Activated naive CD4-positive, alpha-beta T cell treated with anti-CD3 and anti-CD28 coated beads, Interleukin-2, amount 10 ng/mL, durations not matched to agents 7 days and 5 days (primary cell): Measurements from ENCODE around the gene DAB1.

Source experiments
- CTCF ChIA-PET: fragments of 350-600 bp; sonication (Branson Sonifier 250); formaldehyde crosslinking; loops from one replicate; lab custom pipeline; 2021; ENCODE audit warnings: antibody characterized with exemption; lab: Charles Lee
- DNase-seq: peaks from one replicate; pipeline ENCODE4 v3.0.0-alpha.2; 2020
- H3K27ac Mint-ChIP-seq: one replicate; pipeline ENCODE4 v1.8.0; 2021; ENCODE audit warnings: mild to moderate bottlenecking, moderate library complexity, mixed read lengths
- H3K27me3 Mint-ChIP-seq: one replicate; pipeline ENCODE4 v1.8.0; 2021; ENCODE audit warnings: mild to moderate bottlenecking, mixed read lengths
- H3K36me3 Mint-ChIP-seq: one replicate; pipeline ENCODE4 v1.8.0; 2021; ENCODE audit warnings: mixed read lengths
- H3K4me1 Mint-ChIP-seq: one replicate; pipeline ENCODE4 v1.8.0; 2021; ENCODE audit warnings: mixed read lengths
- H3K4me3 Mint-ChIP-seq: one replicate; pipeline ENCODE4 v1.8.0; 2021; ENCODE audit warnings: mild to moderate bottlenecking, moderate library complexity, mixed read lengths
- H3K9me3 Mint-ChIP-seq: one replicate; pipeline ENCODE4 v1.8.0; 2021; ENCODE audit warnings: mixed read lengths

DAB1 gene

GRCh38 chr1:57041901-57042300, 382.0 kb downstream of the DAB1 start:
- H3K4me3 Mint-ChIP-seq: no peak overlapping the region
- H3K27ac Mint-ChIP-seq: no peak overlapping the region
- CTCF ChIA-PET: no interaction called here

GRCh38 chr1:57040811-57041210, 383.0 kb downstream of the DAB1 start:
- DNase-seq: no peak
- Mint-ChIP-seq H3K27ac (no peak overlapping the region), H3K36me3 (no peaks in the 10 kb centered on the region), H3K4me1 (no peaks in the 10 kb centered on the region), H3K27me3 (no peaks in the 10 kb centered on the region), H3K4me3 (no peak overlapping the region), H3K9me3 (no peaks in the 10 kb centered on the region)
- CTCF ChIA-PET: no interaction called here

More at GRCh38 chr1:57041901-57042300, 382.0 kb downstream of the DAB1 start:
- Mint-ChIP-seq H3K27me3 (no peaks in the 10 kb centered on the region), H3K9me3 (no peaks in the 10 kb centered on the region), H3K36me3 (no peaks in the 10 kb centered on the region), H3K4me1 (no peaks in the 10 kb centered on the region)
- DNase-seq: no peak

DNA sequence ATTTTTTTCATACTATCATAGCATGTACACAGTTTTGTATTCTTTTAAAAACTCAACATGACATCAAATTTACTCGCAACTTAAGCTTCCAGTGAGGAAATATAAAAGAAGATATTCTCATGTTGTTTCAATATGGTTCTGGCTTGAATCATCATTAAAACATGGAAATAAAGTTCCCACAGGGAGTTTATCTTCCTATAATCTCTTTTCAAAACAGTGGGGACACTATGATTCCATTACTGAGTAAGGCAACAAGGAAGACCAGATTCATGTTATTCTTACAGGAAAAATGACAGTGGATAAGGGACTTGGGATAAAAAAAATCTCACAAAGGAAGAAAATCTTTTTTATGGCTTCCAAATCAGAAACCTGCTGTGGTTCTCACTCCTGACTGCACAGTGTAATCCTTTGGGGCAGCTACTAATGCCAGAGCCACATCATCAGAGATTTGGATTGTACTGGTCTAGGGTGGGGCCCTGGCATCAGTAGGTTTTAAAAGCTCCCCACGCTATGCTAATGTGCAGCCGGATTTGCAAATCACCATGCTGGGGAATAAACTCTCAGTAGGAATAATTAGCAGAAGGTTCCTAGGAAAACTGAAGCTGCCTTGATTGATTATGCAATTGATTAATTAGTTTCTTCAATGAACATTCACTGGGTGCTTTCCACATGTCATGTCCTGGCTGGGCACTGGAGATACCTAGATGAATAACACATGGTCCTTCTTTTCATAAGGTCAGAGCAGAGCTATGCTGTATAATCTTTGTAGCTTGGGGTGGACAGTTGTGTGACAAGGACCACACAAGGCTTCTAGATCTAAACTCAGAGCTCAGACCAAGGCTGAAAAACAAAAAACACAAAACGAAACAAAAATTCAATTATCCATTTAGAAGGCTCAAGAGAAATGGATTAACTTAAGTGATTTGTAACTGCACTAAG, 386.9 kb downstream of the DAB1 start:
- Mint-ChIP-seq H3K27me3 (no peaks in the 10 kb centered on the region), H3K4me1 (no peaks in the 10 kb centered on the region), H3K9me3 (no peaks in the 10 kb centered on the region), H3K36me3 (no peaks in the 10 kb centered on the region), H3K27ac (no peak overlapping the region), H3K4me3 (no peak overlapping the region)
- CTCF ChIA-PET: no interaction called here
- no peak for DNase-seq

GRCh38 chr1:57034713-57035112, 389.1 kb downstream of the DAB1 start:
- Mint-ChIP-seq H3K27ac (no peak overlapping the region), H3K4me3 (no peak overlapping the region), H3K9me3 (no peaks in the 10 kb centered on the region), H3K27me3 (no peaks in the 10 kb centered on the region), H3K36me3 (no peaks in the 10 kb centered on the region), H3K4me1 (no peaks in the 10 kb centered on the region)
- CTCF ChIA-PET: no interaction called here
- DNase-seq: no peak

DNA sequence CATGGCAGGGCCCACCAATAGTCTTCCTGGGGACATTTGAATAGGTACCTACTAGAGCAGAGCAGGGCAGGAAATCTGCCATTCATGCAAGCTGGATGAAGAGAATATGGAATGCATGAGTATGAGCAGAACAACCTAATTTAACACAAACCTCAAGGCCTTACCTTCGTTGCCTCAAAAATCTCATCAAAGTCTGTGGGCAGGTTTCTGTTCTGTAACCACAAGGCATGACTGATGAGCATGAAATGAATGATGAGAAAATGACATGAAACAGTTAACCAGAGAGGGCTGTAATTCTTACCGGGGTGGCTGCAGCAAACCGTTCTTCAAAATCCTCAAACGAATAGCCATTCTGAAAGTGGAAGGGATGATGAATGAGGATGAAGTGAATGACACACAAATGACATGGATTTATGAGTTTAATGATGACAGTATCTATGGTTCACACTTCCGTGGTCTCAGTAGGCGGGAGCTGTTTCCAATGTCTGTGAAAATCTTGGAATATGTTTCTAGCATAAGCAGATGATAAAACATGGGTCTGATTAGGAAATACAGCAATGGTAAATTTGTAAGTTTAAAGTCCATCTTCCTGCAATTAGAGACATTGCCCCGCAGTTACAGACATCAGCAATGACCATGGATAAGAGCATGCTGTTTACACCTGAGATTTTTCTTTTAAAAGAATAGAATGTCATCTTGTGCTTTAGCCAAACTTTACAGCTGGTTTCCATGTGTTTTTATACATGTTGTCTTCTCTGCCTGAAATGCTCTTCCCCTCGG, 390.4 kb downstream of the DAB1 start:
- no peak overlapping the region for H3K4me3 Mint-ChIP-seq
- no peaks in the 10 kb centered on the region for H3K36me3 Mint-ChIP-seq
- no peak overlapping the region for H3K27ac Mint-ChIP-seq
- no peaks in the 10 kb centered on the region for H3K4me1 Mint-ChIP-seq
- no peak for DNase-seq
- CTCF ChIA-PET: no interaction called here
- no peaks in the 10 kb centered on the region for H3K27me3 Mint-ChIP-seq
- H3K9me3 Mint-ChIP-seq: peaks cover 3% of the 10 kb centered on the region

DNA sequence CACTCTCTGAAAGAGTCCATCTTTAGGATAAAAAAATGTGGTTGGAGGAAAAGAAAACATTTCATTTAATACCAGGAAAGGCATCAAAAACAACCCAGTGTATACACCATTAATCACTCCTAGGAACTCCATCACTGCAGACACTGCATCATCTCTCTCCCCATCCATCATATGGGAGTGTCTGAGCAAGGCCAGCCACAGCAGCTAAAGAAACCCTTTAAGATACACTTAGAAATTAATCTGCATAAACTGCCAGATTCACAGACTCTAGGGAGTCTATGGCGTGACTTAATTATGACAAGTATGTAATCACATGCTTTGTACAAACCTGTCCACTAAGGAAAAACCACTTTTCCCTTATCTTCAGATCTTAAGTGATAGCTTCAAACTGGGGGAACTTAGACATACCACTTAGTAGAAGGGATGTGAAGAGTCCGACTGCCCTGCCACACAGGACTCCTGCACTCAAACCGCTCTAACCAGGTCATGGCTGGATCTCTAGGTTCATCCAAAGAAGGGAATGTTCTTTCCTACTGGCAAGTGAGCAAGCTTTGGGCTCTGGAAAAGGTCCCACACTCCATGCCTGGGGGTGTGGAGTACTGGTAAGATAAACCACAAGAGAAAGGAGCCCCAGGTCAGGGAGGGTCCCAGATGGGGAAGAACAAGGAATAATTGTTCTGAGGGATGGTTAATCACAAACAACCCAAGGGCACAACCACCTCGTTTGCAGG, 397.1 kb downstream of the DAB1 start:
- Mint-ChIP-seq H3K36me3 (no peaks in the 10 kb centered on the region), H3K27ac (no peak overlapping the region), H3K9me3 (peaks cover 5% of the 10 kb centered on the region), H3K4me3 (no peak overlapping the region), H3K4me1 (no peaks in the 10 kb centered on the region), H3K27me3 (no peaks in the 10 kb centered on the region)
- CTCF ChIA-PET: no interaction called here
- no peak for DNase-seq

DNA sequence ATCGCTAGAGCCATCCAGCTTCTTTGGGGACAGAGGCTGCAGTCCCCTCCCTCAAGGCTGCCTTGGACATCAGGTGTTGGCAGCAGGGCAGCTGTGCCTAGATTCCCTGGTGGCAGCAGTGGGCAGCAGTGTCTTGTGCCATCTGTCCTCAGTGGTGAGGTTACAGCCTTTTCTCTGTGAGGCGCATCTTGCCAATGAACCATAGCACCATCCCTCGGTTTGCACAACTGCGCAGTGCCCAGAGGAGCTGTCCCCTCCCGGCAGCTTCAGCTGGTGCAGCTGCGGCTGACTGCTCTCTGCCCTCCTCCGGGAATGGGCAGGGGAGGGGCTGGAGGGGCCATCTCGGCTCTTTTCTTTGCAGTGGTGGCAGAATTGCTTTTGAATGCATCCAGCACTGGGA, 399.0 kb downstream of the DAB1 start:
- Mint-ChIP-seq H3K36me3 (no peaks in the 10 kb centered on the region), H3K27ac (no peak overlapping the region)
- CTCF ChIA-PET: no interaction called here

DNA sequence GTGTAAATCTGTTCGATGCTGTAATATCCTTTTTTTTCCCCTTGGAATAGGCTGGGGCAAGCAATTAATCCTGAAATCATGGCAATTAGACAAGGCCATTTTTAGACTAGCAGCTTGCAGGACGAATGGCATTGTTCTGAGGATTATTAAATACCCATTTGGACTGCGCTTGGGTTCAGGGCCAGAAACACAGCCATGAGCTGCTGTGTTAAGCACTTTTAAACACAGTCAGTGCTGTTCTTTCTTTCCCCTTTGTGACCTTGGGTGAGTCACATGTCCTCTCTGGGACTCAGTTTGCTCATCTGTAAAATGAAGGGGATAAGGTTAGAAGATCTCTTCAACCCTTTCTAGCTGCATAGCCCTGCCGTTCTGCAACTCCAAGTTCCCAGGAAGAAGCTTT, 399.4 kb downstream of the DAB1 start:
- Mint-ChIP-seq H3K27ac (no peak overlapping the region), H3K27me3 (no peaks in the 10 kb centered on the region), H3K36me3 (no peaks in the 10 kb centered on the region), H3K4me3 (no peak overlapping the region), H3K9me3 (peaks cover 5% of the 10 kb centered on the region), H3K4me1 (no peaks in the 10 kb centered on the region)
- CTCF ChIA-PET: no interaction called here
- no peak for DNase-seq

More for the DNA sequence above, 399.0 kb downstream of the DAB1 start:
- H3K4me1 Mint-ChIP-seq: no peaks in the 10 kb centered on the region
- H3K4me3 Mint-ChIP-seq: no peak overlapping the region
- H3K9me3 Mint-ChIP-seq: peaks cover 5% of the 10 kb centered on the region
- no peak for DNase-seq
- no peaks in the 10 kb centered on the region for H3K27me3 Mint-ChIP-seq

- Mint-ChIP-seq H3K27ac (no peak overlapping the region), H3K36me3 (no peaks in the 10 kb centered on the region), H3K4me1 (no peaks in the 10 kb centered on the region), H3K9me3 (no peaks in the 10 kb centered on the region), H3K27me3 (no peaks in the 10 kb centered on the region), H3K4me3 (no peak overlapping the region)
- CTCF ChIA-PET: no interaction called here
- DNase-seq: no peak
Measured at GRCh38 chr1:57020216-57020615, 403.6 kb downstream of the DAB1 start.

DNA sequence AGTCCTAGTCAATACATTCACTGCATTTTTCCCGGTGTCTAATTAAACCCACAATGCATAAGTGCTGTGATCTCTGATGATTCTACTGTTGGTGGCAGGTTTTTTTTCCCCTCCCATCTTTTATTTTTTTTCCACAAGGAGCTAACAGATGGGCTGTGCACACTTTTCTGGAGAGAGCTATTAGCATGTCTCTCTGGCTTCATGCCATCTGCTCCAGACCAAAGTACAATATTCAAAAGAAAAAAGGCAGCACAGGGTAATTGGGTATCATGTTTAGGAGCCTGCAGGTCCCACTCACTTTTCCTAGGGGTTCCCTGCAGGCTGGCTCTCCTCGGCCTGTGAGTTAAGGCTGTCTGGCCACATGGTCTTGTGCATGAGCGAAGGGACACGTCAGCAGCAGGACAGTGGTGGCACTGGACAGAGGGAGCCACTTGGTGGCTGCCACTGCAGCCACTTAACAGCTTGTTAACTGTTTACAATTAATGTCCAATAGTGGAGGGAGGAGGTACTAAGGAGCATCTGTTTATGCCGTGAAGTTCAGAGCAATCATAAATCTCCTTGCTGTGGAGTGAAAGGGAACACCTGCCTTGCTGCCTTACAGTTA, 404.5 kb downstream of the DAB1 start:
- no peaks in the 10 kb centered on the region for H3K4me1 Mint-ChIP-seq
- no peak overlapping the region for H3K27ac Mint-ChIP-seq
- H3K9me3 Mint-ChIP-seq: no peaks in the 10 kb centered on the region
- no peaks in the 10 kb centered on the region for H3K27me3 Mint-ChIP-seq
- CTCF ChIA-PET: no interaction called here
- DNase-seq: no peak
- H3K4me3 Mint-ChIP-seq: no peak overlapping the region
- no peaks in the 10 kb centered on the region for H3K36me3 Mint-ChIP-seq

GRCh38 chr1:57018119-57018518, 405.7 kb downstream of the DAB1 start:
- Mint-ChIP-seq H3K27me3 (no peaks in the 10 kb centered on the region), H3K36me3 (no peaks in the 10 kb centered on the region), H3K9me3 (no peaks in the 10 kb centered on the region), H3K27ac (no peak overlapping the region), H3K4me1 (no peaks in the 10 kb centered on the region), H3K4me3 (no peak overlapping the region)
- CTCF ChIA-PET: no interaction called here
- no peak for DNase-seq

DNA sequence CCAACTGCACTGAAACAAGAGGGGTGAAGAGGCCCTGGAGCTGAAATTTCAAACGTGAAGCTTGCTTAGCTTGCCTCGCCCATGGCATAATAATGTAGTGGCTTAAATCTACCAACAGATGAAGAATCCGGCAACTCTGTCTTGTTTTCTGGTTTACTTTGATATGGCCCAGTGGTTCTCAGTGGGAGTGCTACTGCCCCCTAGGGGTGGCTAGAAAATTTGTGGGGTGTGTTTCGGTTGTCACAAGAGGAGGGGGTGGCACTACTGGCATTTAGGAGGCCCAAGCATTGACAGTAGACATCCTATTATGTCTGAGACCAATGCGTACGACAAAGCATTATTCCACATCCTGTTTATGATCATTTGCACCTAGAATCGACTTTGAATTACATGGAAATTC, 406.1 kb downstream of the DAB1 start:
- CTCF ChIA-PET: no interaction called here
- Mint-ChIP-seq H3K27ac (no peak overlapping the region), H3K4me3 (no peak overlapping the region), H3K27me3 (no peaks in the 10 kb centered on the region), H3K9me3 (no peaks in the 10 kb centered on the region), H3K36me3 (no peaks in the 10 kb centered on the region), H3K4me1 (no peaks in the 10 kb centered on the region)
- no peak for DNase-seq

- CTCF ChIA-PET: no interaction called here
- no peaks in the 10 kb centered on the region for H3K9me3 Mint-ChIP-seq
- no peak overlapping the region for H3K27ac Mint-ChIP-seq
- no peaks in the 10 kb centered on the region for H3K27me3 Mint-ChIP-seq
- no peak overlapping the region for H3K4me3 Mint-ChIP-seq
- no peaks in the 10 kb centered on the region for H3K4me1 Mint-ChIP-seq
- H3K36me3 Mint-ChIP-seq: no peaks in the 10 kb centered on the region
- no peak for DNase-seq
Measured at GRCh38 chr1:57017200-57017599, 406.7 kb downstream of the DAB1 start.

GRCh38 chr1:57015071-57015470, 408.8 kb downstream of the DAB1 start:
- H3K36me3 Mint-ChIP-seq: no peaks in the 10 kb centered on the region
- H3K4me3 Mint-ChIP-seq: no peak overlapping the region
- no peak for DNase-seq
- H3K9me3 Mint-ChIP-seq: no peaks in the 10 kb centered on the region
- CTCF ChIA-PET: no interaction called here
- H3K4me1 Mint-ChIP-seq: no peaks in the 10 kb centered on the region
- no peak overlapping the region for H3K27ac Mint-ChIP-seq
- H3K27me3 Mint-ChIP-seq: no peaks in the 10 kb centered on the region
